Activated T-cell treated with anti-CD3 and anti-CD28 coated beads, Interleukin-2, amount 50 U/mL, for 72 hours (primary cell): Measurements from ENCODE around the gene DMBX1. TPM values are rescaled to one million over a fixed set of nuclear protein-coding genes. Genes with fewer than 3 reads are reported as not detected.

Experiments used
- ATAC-seq, 2 donors: fragments of 150-1000 bp; cut with Tn5 transposase; replicated peaks in 1 of 2; 2 replicates each; pipeline ENCODE4 v1.10.0; 2021; ENCODE audit warnings: moderate library complexity in 2 of 2, mild to moderate bottlenecking in 1 of 2
- DNase-seq, 2 donors: peaks; one replicate each; pipeline ENCODE4 v3.0.0; 2021 to 2022; ENCODE audit warnings: mixed read lengths in 1 of 2
- H3K27ac Mint-ChIP-seq: one replicate; pipeline ENCODE4 v1.8.0; 2022; ENCODE audit warnings: mild to moderate bottlenecking, moderate library complexity, mixed read lengths
- H3K27me3 Mint-ChIP-seq: one replicate; pipeline ENCODE4 v1.8.0; 2022; ENCODE audit warnings: low read depth, mixed read lengths
- H3K36me3 Mint-ChIP-seq, 2 donors: one replicate each; pipeline ENCODE4 v1.8.0; 2022; ENCODE audit warnings: mixed read lengths in 2 of 2, mild to moderate bottlenecking in 1 of 2; ENCODE audit not compliant: insufficient read depth in 2 of 2
- H3K4me1 Mint-ChIP-seq: one replicate; pipeline ENCODE4 v1.8.0; 2022; ENCODE audit warnings: low read depth, mixed read lengths
- H3K4me3 Mint-ChIP-seq, 2 donors: one replicate each; pipeline ENCODE4 v1.8.0; 2022; ENCODE audit warnings: mild to moderate bottlenecking in 2 of 2, mixed read lengths in 2 of 2, moderate library complexity in 2 of 2
- H3K9me3 Mint-ChIP-seq, 2 donors: one replicate each; pipeline ENCODE4 v1.8.0; 2022; ENCODE audit warnings: mixed read lengths in 2 of 2
- total RNA-seq, 2 donors: library from RNA; stranded (reverse); gene quantifications; one replicate each; pipeline ENCODE4 v1.2.3, GENCODE V29; 2022

The DMBX1 gene
- total RNA-seq, 2 donors from 2014 or later = 0.37 TPM; not detected in 1

GRCh38 chr1:46490656-46491442 lies 1.2 kb downstream of the DMBX1 start:
- H3K36me3 Mint-ChIP-seq = peaks cover 2 to 5% of the 10 kb centered on the region in 2 donors
- no peak for DNase-seq
- no peak overlapping the region for H3K27ac Mint-ChIP-seq
- no peak for ATAC-seq
- peaks cover 37% of the 10 kb centered on the region for H3K4me1 Mint-ChIP-seq
- peak overlapping the region; percentile 45 to 54 for H3K4me3 Mint-ChIP-seq
- no peaks in the 10 kb centered on the region for H3K9me3 Mint-ChIP-seq
- H3K27me3 Mint-ChIP-seq = peaks cover 93% of the 10 kb centered on the region

- DNase-seq (no peak), ATAC-seq (no peak)
- Mint-ChIP-seq H3K4me3 (no peak overlapping the region), H3K4me1 (peaks cover 37% of the 10 kb centered on the region), H3K27ac (no peak overlapping the region), H3K27me3 (peaks cover 93% of the 10 kb centered on the region), H3K36me3 (peaks cover 2 to 3% of the 10 kb centered on the region in 2 donors), H3K9me3 (no peaks in the 10 kb centered on the region)
Measured at GRCh38 chr1:46491443-46492268, 2.0 kb downstream of the DMBX1 start.

- H3K4me1 Mint-ChIP-seq = peaks cover 37% of the 10 kb centered on the region
- H3K36me3 Mint-ChIP-seq = peaks cover 2 to 3% of the 10 kb centered on the region in 2 donors
- no peak overlapping the region for H3K27ac Mint-ChIP-seq
- no peak overlapping the region for H3K4me3 Mint-ChIP-seq
- DNase-seq (no peak), ATAC-seq (no peak)
- H3K27me3 Mint-ChIP-seq = peaks cover 93% of the 10 kb centered on the region
- H3K9me3 Mint-ChIP-seq = no peaks in the 10 kb centered on the region
Measured at GRCh38 chr1:46492269-46492853, 2.7 kb downstream of the DMBX1 start.

- Mint-ChIP-seq H3K27me3 (peaks cover 90% of the 10 kb centered on the region), H3K27ac (no peak overlapping the region), H3K4me3 (no peak overlapping the region), H3K9me3 (no peaks in the 10 kb centered on the region), H3K36me3 (peaks cover 2 to 3% of the 10 kb centered on the region in 2 donors), H3K4me1 (peaks cover 37% of the 10 kb centered on the region)
- DNase-seq (no peak), ATAC-seq (no peak)
Measured at GRCh38 chr1:46492871-46493270, 3.2 kb downstream of the DMBX1 start.

- DNase-seq (no peak), ATAC-seq (no peak)
- Mint-ChIP-seq H3K27me3 (peaks cover 88% of the 10 kb centered on the region), H3K27ac (no peak overlapping the region), H3K9me3 (no peaks in the 10 kb centered on the region), H3K36me3 (peaks cover 2 to 3% of the 10 kb centered on the region in 2 donors), H3K4me1 (peaks cover 34% of the 10 kb centered on the region), H3K4me3 (no peak overlapping the region)
Measured at GRCh38 chr1:46493316-46494032, 3.8 kb downstream of the DMBX1 start.

GRCh38 chr1:46494910-46495309 lies 5.3 kb downstream of the DMBX1 start:
- H3K9me3 Mint-ChIP-seq = no peaks in the 10 kb centered on the region
- H3K4me1 Mint-ChIP-seq = peaks cover 20% of the 10 kb centered on the region
- no peak overlapping the region for H3K27ac Mint-ChIP-seq
- no peak overlapping the region for H3K4me3 Mint-ChIP-seq
- H3K27me3 Mint-ChIP-seq = peaks cover 83% of the 10 kb centered on the region
- peaks cover 0 to 1% of the 10 kb centered on the region in 2 donors for H3K36me3 Mint-ChIP-seq
- no peak for DNase-seq
- ATAC-seq = no peak

- DNase-seq = no peak
- Mint-ChIP-seq H3K4me3 (no peak overlapping the region), H3K27ac (no peak overlapping the region), H3K4me1 (peaks cover 13% of the 10 kb centered on the region), H3K9me3 (no peaks in the 10 kb centered on the region), H3K27me3 (peaks cover 85% of the 10 kb centered on the region), H3K36me3 (no peaks in the 10 kb centered on the region)
- no peak for ATAC-seq
Measured at GRCh38 chr1:46495778-46496177, 6.1 kb downstream of the DMBX1 start.

GRCh38 chr1:46496505-46496904 lies 6.9 kb downstream of the DMBX1 start:
- no peaks in the 10 kb centered on the region for H3K36me3 Mint-ChIP-seq
- H3K27ac Mint-ChIP-seq = no peak overlapping the region
- no peak overlapping the region for H3K4me3 Mint-ChIP-seq
- H3K27me3 Mint-ChIP-seq = peaks cover 82% of the 10 kb centered on the region
- H3K9me3 Mint-ChIP-seq = no peaks in the 10 kb centered on the region
- H3K4me1 Mint-ChIP-seq = peaks cover 13% of the 10 kb centered on the region
- no peak for DNase-seq
- ATAC-seq = no peak

- H3K9me3 Mint-ChIP-seq = no peaks in the 10 kb centered on the region
- DNase-seq (no peak), ATAC-seq (no peak)
- H3K27me3 Mint-ChIP-seq = peaks cover 80% of the 10 kb centered on the region
- no peak overlapping the region for H3K4me3 Mint-ChIP-seq
- H3K36me3 Mint-ChIP-seq = no peaks in the 10 kb centered on the region
- H3K4me1 Mint-ChIP-seq = peaks cover 8% of the 10 kb centered on the region
- no peak overlapping the region for H3K27ac Mint-ChIP-seq
Measured at GRCh38 chr1:46497020-46497419, 7.4 kb downstream of the DMBX1 start.

GRCh38 chr1:46497665-46498064 lies 8.0 kb downstream of the DMBX1 start:
- DNase-seq (no peak), ATAC-seq (no peak)
- H3K27me3 Mint-ChIP-seq = peaks cover 80% of the 10 kb centered on the region
- no peak overlapping the region for H3K27ac Mint-ChIP-seq
- peaks cover 2% of the 10 kb centered on the region for H3K4me1 Mint-ChIP-seq
- no peaks in the 10 kb centered on the region for H3K36me3 Mint-ChIP-seq
- H3K9me3 Mint-ChIP-seq = no peaks in the 10 kb centered on the region
- no peak overlapping the region for H3K4me3 Mint-ChIP-seq

- H3K36me3 Mint-ChIP-seq = no peaks in the 10 kb centered on the region
- ATAC-seq = no peak
- no peak overlapping the region for H3K27ac Mint-ChIP-seq
- H3K27me3 Mint-ChIP-seq = peaks cover 54% of the 10 kb centered on the region
- H3K4me1 Mint-ChIP-seq = no peaks in the 10 kb centered on the region
- DNase-seq = no peak
- H3K4me3 Mint-ChIP-seq = no peak overlapping the region
- H3K9me3 Mint-ChIP-seq = no peaks in the 10 kb centered on the region
Measured at GRCh38 chr1:46501528-46501927, 11.9 kb downstream of the DMBX1 start.

GRCh38 chr1:46503421-46503820 lies 13.8 kb downstream of the DMBX1 start:
- no peak for ATAC-seq
- no peak for DNase-seq
- H3K27ac Mint-ChIP-seq = no peak overlapping the region
- H3K36me3 Mint-ChIP-seq = no peaks in the 10 kb centered on the region
- no peaks in the 10 kb centered on the region for H3K4me1 Mint-ChIP-seq
- peaks cover 46% of the 10 kb centered on the region for H3K27me3 Mint-ChIP-seq
- no peaks in the 10 kb centered on the region for H3K9me3 Mint-ChIP-seq
- H3K4me3 Mint-ChIP-seq = no peak overlapping the region
